Choroid plexus epithelial cell (primary cell): ENCODE data around the gene MEAF6.

ENCODE experiments used
- DNase-seq: peaks from one replicate; pipeline ENCODE4 v3.0.0-alpha.2; 2010; ENCODE audit warnings: low read depth
- H3K4me3 ChIP-seq: 2 replicates; pipeline ENCODE4 v1.5.1; 2011; ENCODE audit warnings: low read depth, mild to moderate bottlenecking, control low read depth, low read length, moderate library complexity
- TF ChIP-seq, protein P1 (sequence below): conservative IDR thresholded peaks from 2 replicates; pipeline ENCODE4 v1.5.1; 2011; ENCODE audit warnings: low read depth, mild to moderate bottlenecking, control low read depth, inconsistent platforms, low read length, moderate library complexity

The MEAF6 gene

DNA sequence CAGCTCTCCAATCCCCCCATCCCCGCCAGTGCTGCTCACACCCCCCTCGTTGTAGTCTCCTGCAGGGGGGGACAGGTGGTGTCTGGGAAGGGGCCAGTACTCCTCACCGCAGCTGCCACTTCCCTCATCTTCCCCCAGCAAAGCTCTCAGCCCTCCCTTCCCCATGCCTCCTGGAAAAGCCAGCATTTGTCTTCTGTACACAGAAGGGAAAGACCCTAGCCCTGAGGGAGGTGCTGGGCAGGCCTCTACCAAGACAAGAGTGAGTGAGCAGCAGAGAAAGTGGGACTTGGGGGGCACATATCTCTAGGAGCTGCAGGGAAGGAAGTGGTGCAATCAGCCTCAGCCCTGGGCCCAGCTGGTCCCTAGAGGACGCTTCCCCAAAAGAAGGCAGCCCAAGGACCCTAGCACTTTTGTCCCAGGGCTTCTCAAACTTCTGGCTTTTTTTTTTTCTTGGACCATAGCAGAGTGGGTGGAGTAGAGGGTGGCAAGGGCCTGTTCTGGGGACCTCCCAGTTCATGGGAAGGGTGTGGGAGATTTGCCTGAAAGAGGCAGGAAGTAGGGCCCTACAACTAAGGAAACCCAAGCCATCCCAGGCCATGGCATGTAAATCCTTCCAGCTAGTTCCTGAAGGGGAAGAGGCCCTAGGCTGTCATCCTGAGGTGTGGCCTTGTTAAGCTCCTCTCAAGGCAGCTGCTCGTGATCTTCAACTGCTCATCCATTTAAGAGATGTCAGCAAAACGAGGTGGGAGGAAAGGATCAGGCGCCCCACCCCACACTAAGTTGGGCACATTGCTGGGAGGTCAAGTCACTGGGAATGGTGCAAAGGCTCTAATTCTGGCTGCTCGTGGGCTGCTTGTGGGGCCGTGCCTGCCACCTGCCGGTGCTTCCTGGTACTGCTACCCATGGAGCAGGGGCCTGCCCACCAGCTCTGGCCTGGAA lies 27.6 kb downstream of the MEAF6 start:
- peak; percentile 77 for DNase-seq
- TF ChIP-seq, protein P1, sequence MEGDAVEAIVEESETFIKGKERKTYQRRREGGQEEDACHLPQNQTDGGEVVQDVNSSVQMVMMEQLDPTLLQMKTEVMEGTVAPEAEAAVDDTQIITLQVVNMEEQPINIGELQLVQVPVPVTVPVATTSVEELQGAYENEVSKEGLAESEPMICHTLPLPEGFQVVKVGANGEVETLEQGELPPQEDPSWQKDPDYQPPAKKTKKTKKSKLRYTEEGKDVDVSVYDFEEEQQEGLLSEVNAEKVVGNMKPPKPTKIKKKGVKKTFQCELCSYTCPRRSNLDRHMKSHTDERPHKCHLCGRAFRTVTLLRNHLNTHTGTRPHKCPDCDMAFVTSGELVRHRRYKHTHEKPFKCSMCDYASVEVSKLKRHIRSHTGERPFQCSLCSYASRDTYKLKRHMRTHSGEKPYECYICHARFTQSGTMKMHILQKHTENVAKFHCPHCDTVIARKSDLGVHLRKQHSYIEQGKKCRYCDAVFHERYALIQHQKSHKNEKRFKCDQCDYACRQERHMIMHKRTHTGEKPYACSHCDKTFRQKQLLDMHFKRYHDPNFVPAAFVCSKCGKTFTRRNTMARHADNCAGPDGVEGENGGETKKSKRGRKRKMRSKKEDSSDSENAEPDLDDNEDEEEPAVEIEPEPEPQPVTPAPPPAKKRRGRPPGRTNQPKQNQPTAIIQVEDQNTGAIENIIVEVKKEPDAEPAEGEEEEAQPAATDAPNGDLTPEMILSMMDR = peak; percentile 99
- no peak overlapping the region for H3K4me3 ChIP-seq

DNA sequence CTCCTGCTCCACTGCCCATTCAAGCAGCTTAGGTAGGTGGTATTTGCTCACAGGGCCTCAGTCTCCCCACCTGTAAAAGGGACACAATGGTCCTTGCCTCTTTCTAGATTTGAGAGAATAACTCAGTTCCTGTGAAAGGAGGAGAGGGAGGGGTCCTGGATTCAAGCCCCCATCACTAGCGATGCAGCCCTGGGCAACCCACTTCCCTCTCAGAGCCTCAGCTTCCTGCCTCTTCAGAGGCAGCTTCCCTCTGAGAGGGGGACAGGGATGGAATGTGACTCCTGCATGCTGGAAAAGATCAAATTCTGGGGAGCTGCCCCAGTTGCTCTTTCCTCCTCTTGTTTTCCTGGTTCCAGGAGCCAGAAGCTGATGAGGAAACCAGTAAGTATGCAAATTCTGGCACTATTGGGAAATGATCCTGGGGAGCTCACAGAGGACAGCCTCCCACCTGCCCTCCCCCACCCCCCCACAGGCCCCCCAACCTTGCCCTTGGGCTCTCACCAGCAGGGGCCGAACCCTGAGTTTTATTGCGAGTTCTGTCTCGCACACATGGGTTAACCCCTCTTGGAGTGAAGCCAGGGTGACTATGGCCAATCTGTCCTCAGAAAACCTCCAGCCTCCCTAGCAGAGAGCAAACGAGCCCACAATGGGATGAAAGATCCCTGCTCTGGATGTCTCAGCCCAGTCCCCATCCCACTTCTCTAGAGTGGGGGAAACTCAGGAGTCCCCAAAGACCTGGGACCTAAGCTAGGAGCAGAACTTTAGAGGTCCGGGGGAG lies 28.5 kb downstream of the MEAF6 start:
- TF ChIP-seq, protein P1 = no peak
- no peak overlapping the region for H3K4me3 ChIP-seq
- no peak for DNase-seq

DNA sequence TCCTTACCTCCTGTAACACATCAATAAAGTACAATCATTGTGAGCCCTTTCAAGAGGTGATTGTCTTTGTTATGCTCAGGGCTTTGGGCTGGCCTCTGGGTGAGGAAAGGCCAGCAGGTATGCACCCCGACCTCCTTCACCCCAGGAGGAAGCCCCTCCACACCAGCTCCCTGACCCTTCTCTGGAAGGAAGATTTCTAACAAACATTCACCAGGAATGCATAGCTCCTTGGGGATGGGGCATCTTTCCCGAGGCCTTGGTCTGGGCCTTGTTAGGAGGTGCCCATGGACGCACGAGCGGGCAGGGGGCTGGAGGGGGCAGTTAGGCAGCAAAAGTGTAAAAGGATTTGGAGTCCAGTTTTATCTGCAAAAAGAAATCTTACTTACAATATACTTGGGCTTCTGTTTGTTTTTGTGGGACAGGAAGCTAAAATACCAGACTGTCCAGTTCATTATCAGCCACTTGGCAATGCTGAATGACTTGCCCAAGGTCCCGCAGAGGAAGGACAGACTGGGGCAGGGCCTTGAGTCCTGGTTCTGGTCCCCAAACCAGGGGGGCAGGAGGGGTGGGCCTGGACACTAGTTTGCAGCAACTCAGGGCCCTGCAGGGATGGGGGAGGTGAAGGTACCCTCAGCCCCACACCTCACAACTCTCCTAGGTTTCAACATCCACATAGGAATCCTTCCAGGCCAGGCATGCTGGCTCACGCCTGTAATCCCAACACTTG lies 30.1 kb downstream of the MEAF6 start:
- TF ChIP-seq, protein P1 = no peak
- no peak overlapping the region for H3K4me3 ChIP-seq
- DNase-seq = no peak

DNA sequence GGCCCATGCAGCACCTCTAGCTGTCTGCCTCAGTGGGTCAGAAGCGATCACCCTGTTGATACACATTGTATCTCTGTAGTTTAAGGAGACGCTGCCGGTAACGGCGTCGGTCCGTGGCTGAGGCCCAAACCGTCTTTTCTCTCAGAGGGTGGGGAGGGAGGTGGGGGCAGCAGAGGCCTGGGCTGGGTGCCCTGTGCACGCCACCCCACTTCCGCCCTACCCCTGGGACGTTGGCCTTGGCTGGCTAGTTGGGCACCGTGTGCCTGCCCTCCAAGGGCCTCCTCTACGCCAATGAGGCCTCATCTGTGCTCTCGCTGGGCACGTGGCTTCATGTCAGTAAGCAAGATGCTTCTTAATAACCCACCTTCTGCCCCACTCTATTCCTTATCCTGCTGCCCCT lies 30.8 kb downstream of the MEAF6 start:
- TF ChIP-seq, protein P1 = no peak
- no peak for DNase-seq
- no peak overlapping the region for H3K4me3 ChIP-seq

DNA sequence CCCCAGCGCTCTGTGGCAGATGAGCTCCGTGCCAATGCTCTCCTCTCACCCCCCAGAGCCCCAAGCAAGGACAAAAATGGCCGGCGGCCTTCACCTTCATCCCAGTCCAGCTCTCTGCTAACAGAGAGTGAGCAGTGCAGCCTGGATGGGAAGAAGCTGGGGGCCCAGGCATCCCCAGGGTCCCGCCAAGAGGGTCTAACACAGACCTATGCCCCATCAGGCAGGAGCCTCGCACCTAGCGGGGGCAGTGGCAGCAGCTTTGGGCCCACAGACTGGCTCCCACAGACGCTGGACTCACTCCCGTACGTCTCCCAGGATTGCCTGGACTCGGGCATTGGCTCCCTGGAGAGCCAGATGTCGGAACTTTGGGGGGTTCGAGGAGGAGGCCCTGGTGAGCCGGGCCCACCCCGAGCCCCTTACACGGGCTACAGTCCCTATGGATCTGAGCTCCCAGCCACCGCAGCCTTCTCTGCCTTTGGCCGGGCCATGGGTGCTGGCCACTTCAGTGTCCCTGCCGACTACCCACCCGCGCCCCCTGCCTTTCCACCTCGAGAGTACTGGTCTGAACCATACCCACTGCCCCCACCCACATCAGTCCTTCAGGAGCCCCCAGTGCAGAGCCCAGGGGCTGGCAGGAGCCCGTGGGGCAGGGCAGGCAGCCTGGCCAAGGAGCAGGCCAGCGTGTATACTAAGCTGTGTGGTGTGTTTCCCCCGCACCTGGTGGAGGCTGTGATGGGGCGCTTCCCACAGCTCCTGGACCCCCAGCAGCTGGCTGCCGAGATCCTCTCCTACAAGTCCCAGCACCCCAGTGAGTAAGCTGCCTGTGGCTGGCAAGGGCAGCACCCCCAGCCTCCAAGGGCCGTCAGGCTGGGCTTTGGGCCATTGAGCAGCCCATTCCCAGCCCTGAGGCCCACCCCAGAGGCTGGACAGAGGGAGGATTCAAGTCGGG lies 31.5 kb downstream of the MEAF6 start:
- H3K4me3 ChIP-seq = no peak overlapping the region
- DNase-seq = no peak
- TF ChIP-seq, protein P1 = no peak
